Skeletal muscle tissue (tissue), 4 donors: ENCODE data around the gene SORT1. TPM values are rescaled to one million over a fixed set of nuclear protein-coding genes. Genes with fewer than 3 reads are reported as not detected.

Source experiments
- H3K27ac ChIP-seq: one replicate; pipeline ENCODE4 v1.7.0; 2013; ENCODE audit warnings: mild to moderate bottlenecking, low read depth, low read length, inconsistent platforms
- H3K27me3 ChIP-seq, 3 donors: one replicate each; pipeline ENCODE4 v1.7.0; 2013; ENCODE audit warnings: low read length in 3 of 3; ENCODE audit not compliant: control insufficient read depth in 3 of 3, insufficient read depth in 3 of 3
- H3K36me3 ChIP-seq, 3 donors: one replicate each; pipeline ENCODE4 v1.7.0; 2013; ENCODE audit warnings: low read length in 3 of 3; ENCODE audit not compliant: control insufficient read depth in 3 of 3, insufficient read depth in 3 of 3
- H3K4me1 ChIP-seq, 3 donors: one replicate each; pipeline ENCODE4 v1.7.0; 2013; ENCODE audit warnings: low read length in 3 of 3, mild to moderate bottlenecking in 3 of 3; ENCODE audit not compliant: control insufficient read depth in 3 of 3, insufficient read depth in 3 of 3
- H3K4me3 ChIP-seq, 3 donors: one replicate each; pipeline ENCODE4 v1.7.0; 2013; ENCODE audit warnings: low read length in 3 of 3
- H3K9ac ChIP-seq, 3 donors: one replicate each; pipeline ENCODE4 v1.7.0; 2013; ENCODE audit warnings: low read length in 3 of 3, mild to moderate bottlenecking in 3 of 3, moderate library complexity in 2 of 3, low read depth in 1 of 3
- H3K9me3 ChIP-seq, 3 donors: one replicate each; pipeline ENCODE4 v1.7.0; 2013; ENCODE audit warnings: low read length in 3 of 3; ENCODE audit not compliant: control insufficient read depth in 3 of 3
- total RNA-seq: library from RNA; depleted of rRNA; stranded (reverse); fragments of >200 nt; gene quantifications from one replicate; pipeline ENCODE4 v1.2.3, GENCODE V29; 2014
- donor health status: Osteomylitis.

SORT1 gene
- total RNA-seq, 1 donor from 2014 or later = 22.4 TPM

DNA sequence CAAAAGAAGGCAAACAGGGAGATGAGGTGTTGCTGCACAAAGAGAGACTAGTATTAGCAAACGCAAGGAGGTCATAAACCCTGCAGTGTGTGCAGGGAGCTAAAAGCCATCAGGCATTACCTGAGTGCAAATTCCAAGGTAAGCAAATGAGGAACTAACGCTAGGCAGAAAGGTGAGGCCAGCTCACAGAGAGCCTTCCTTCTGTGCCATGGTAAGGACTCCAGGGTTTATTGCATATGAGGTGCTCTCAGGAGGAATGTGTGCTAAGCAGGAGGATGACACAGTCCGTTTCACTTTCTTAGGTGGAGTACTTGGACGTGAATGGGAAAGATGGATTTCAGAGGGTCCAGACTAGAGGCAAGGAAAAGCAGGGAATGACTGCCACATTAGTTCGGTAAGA is 46.3 kb downstream of the SORT1 start:
- Histone ChIP-seq H3K4me3 (no peak overlapping the region), H3K9me3 (no peaks in the 10 kb centered on the region), H3K4me1 (no peaks in the 10 kb centered on the region), H3K9ac (no peak overlapping the region), H3K27me3 (no peaks in the 10 kb centered on the region), H3K27ac (no peak overlapping the region), H3K36me3 (peaks cover 27 to 70% (median 50%) of the 10 kb centered on the region in 3 donors)

DNA sequence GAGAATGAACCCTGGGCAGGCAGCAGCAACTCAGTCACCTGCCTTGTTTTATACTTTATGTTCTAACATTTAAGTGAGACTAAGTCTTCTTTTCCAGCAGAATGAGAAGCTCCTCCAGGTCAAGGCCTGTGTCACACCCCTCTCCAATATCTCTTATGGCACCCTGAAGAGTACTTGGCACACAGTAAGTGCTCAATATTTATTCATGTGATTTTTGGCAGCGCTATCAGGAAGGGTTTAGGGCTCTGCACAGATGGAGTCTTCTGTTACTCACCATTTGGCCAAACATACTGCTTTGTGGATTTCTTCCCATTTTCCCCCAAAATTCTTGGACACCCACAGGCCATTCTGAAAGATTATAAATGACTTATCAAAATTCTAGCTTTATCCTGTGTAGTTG is 47.1 kb downstream of the SORT1 start:
- Histone ChIP-seq H3K27me3 (no peaks in the 10 kb centered on the region), H3K27ac (no peak overlapping the region), H3K4me1 (no peaks in the 10 kb centered on the region), H3K9ac (no peak overlapping the region), H3K9me3 (no peaks in the 10 kb centered on the region), H3K4me3 (no peak overlapping the region), H3K36me3 (peaks cover 31 to 74% (median 55%) of the 10 kb centered on the region in 3 donors)

DNA sequence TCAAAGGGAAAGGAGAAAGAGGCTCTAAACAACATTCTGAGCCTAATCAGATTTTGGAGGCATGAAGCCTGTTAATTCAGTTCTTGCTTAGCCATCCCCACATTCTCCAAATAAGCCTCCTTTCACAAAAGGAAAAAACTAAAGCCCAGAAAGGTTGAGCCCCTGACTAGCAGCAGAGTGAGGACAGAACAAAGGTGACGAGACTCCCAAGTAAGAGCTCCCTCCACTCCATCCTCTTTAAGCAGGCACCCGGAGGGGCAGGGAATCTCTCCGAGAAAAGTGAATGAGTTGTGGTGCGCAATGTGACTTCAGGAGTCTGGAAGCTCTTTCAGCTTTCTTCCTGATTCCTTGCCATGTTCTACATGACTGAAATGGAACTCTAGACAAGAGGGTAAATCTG is 47.5 kb downstream of the SORT1 start:
- Histone ChIP-seq H3K9ac (no peak overlapping the region), H3K27me3 (no peaks in the 10 kb centered on the region), H3K36me3 (peaks cover 33 to 79% (median 58%) of the 10 kb centered on the region in 3 donors), H3K4me1 (no peaks in the 10 kb centered on the region), H3K4me3 (no peak overlapping the region), H3K9me3 (no peaks in the 10 kb centered on the region), H3K27ac (no peak overlapping the region)

DNA sequence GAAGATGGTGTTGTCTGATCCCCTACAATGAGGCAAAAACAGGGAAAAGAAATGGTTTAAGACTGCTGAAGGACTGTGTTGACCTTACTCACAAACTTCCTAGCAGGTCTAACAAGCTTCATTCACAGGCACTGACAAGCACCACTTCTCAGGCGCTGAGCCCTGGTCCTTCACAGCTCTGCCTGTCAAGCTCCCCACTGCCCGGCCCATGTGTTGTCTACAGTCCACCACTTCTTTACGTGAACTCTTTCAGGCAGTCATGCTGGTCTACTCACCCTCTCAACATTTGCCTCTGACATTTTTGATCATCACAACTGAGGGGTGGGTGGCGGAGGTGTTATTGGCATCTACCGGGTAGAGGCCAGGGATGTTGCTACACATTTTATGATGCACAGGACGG is 50.2 kb downstream of the SORT1 start:
- peaks cover 40 to 83% (median 62%) of the 10 kb centered on the region in 3 donors for H3K36me3 ChIP-seq
- H3K9ac ChIP-seq = no peak overlapping the region
- no peaks in the 10 kb centered on the region for H3K27me3 ChIP-seq
- no peak overlapping the region for H3K27ac ChIP-seq
- no peaks in the 10 kb centered on the region for H3K9me3 ChIP-seq
- H3K4me3 ChIP-seq = no peak overlapping the region
- H3K4me1 ChIP-seq = no peaks in the 10 kb centered on the region

DNA sequence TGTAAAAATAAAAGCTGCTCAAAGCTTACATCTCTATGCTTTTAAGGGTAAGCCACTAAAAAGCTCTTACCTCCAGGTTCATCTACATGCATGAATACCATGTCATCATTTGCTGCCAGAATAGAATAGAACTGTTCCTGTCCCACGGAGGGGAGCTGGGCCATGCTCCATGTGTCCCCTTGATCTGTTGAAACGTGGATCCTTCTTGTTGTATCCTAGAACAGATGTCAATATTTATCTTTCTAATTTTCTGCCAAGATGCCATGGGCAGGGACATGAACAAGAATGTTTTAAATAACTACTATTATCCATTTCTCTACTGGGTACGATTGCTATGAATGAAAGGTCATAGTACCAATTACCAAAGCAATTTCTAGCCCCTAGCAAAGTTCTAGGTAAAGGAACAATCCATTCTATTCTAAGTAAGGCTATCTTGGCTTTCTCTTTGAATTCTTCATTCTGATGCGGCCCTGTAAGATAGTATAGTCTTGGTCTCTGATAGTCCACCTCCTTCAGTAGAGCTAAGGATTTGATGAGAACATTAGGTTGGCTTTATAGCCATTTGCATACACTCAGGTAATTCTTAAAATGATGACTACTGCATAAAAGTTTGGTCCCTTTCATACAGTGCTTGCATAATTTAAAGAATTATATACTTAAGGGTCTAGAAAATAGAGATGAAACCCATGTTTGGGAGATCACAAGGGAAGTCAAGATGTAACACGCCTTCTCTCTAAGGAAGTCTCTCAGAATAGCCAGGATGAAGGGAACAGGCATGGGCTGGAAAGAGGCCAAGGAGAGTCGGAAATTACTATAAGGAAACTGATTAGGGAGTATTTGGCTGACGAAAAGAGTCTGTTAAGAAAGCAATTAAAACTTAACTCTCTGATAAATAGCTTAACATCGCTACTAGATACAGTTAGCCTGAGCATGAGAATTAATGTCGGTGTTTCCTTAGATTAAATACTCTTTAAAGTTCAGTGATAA is 55.5 kb downstream of the SORT1 start:
- Histone ChIP-seq H3K36me3 (peaks cover 41 to 66% (median 62%) of the 10 kb centered on the region in 3 donors), H3K27ac (no peak overlapping the region), H3K9ac (no peak overlapping the region)

DNA sequence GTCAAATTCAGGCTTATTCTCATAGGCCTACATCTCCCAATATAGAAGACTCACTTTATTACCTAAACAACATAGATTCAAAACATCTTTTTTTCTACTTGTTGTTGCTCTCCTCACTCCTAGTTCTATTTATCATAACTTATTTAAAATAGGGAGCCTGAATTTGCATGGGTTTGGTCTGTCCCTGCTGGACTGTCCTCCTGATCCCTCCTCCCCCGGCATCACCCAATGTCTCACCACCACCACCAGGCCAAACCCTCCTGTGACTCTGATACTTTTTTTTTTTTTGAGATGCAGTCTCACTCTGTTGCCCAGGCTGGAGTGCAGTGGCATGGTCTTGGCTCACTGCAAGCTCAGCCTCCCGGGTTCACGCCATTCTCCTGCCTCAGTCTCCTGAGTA is 59.1 kb downstream of the SORT1 start:
- no peak overlapping the region for H3K4me3 ChIP-seq
- H3K9ac ChIP-seq = no peak overlapping the region
- H3K36me3 ChIP-seq = peaks cover 50 to 62% (median 61%) of the 10 kb centered on the region in 3 donors
- H3K27me3 ChIP-seq = no peaks in the 10 kb centered on the region
- H3K27ac ChIP-seq = no peak overlapping the region
- peaks cover 0 to 6% (median 5%) of the 10 kb centered on the region in 3 donors for H3K4me1 ChIP-seq
- H3K9me3 ChIP-seq = no peaks in the 10 kb centered on the region

More for the DNA sequence above, 55.5 kb downstream of the SORT1 start:
- Histone ChIP-seq H3K4me1 (peaks cover 0 to 6% (median 5%) of the 10 kb centered on the region in 3 donors), H3K9me3 (no peaks in the 10 kb centered on the region), H3K27me3 (no peaks in the 10 kb centered on the region), H3K4me3 (no peak overlapping the region)

DNA sequence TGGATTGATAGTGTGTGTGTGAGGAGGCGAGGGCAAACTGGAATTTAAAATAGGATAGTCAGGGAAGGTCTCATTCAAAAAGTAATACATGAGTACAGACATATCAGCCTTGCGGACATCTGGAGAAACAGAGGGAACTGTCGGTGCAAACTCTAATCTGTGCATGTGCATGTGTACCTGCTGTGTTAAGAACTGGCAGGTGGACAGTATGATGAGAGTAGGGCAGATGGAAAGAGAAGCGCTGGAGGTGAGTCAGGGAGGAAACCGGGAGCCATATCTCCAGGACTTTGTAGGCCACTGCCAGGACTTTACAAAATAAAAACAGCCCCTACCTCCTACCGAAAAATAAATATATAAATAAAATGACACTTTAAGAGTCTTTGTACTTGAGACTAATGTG is 59.6 kb downstream of the SORT1 start:
- no peak overlapping the region for H3K9ac ChIP-seq
- peaks cover 0 to 6% (median 5%) of the 10 kb centered on the region in 3 donors for H3K4me1 ChIP-seq
- peak overlapping the region; percentile 55 for H3K27ac ChIP-seq
- no peaks in the 10 kb centered on the region for H3K9me3 ChIP-seq
- H3K36me3 ChIP-seq = peaks cover 51 to 63% (median 63%) of the 10 kb centered on the region in 3 donors
- no peak overlapping the region for H3K4me3 ChIP-seq
- H3K27me3 ChIP-seq = no peaks in the 10 kb centered on the region

DNA sequence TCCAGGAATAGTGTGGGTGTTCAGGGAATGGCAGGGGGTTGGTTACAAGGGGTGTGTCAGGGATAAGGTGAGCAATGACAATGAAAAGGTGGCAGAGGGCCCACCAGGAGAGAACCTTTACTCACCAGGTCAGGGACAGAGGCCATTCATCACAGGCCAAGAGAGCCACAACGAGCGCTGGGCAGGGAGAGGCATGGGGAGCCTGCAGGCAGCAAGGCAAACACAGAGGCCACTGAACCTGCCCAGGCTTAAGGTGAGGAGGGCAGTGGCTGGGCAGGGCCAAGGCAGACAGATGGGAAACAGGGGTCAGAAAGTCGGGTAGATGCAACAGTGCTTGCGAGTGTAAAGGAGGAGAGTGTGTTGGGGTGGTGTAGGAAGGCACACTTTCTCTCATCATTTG is 62.6 kb downstream of the SORT1 start:
- Histone ChIP-seq H3K4me3 (no peak overlapping the region), H3K36me3 (peaks cover 45 to 67% (median 64%) of the 10 kb centered on the region in 3 donors), H3K9ac (no peak overlapping the region), H3K27me3 (no peaks in the 10 kb centered on the region), H3K4me1 (peaks cover 0 to 6% (median 5%) of the 10 kb centered on the region in 3 donors), H3K27ac (no peak overlapping the region), H3K9me3 (peaks cover 0 to 2% (median 0%) of the 10 kb centered on the region in 3 donors)

DNA sequence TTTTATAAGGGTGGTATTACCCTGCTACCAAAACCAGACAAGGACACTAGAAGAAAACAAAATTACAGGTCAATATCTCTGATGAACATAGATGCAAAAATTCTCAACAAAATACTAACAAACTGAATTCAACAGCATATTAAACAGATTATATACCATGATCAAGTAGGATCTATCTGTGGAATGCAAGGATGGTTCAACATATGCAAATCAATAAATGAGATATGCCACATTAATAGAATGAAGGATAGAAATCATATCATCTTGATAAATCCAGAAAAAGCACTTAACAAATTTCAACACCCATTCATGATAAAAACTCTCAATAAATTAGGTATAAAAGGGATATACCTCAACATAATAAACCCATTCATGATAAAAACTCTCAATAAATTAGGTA is 66.6 kb downstream of the SORT1 start:
- H3K27ac ChIP-seq = no peak overlapping the region
- H3K4me1 ChIP-seq = no peaks in the 10 kb centered on the region
- no peak overlapping the region for H3K9ac ChIP-seq
- no peaks in the 10 kb centered on the region for H3K27me3 ChIP-seq
- no peak overlapping the region for H3K4me3 ChIP-seq
- peaks cover 0 to 2% (median 0%) of the 10 kb centered on the region in 3 donors for H3K9me3 ChIP-seq
- peaks cover 45 to 75% (median 54%) of the 10 kb centered on the region in 3 donors for H3K36me3 ChIP-seq

DNA sequence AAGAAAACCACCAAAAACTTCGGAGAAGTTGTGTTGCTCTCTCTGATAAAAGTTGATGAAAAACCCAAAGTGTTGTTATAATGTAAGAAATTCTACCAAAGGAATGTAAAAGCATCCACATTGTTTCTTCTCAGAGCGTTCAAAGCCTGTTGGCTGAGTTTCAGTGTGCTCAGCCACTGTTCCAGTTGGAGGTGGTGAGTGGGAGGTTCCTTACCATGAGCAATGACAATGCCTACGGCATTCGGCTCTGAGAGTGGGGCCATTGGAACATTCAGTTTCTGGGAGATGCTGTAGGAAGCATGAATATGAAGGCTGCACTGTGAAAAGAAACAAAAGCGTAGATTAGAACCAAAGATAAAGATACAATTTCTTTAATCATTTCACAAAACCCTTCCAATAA is 70.4 kb downstream of the SORT1 start:
- Histone ChIP-seq H3K27me3 (no peaks in the 10 kb centered on the region), H3K36me3 (peaks cover 41 to 73% (median 44%) of the 10 kb centered on the region in 3 donors), H3K9ac (no peak overlapping the region), H3K4me1 (no peaks in the 10 kb centered on the region), H3K4me3 (no peak overlapping the region), H3K9me3 (peaks cover 0 to 2% (median 0%) of the 10 kb centered on the region in 3 donors), H3K27ac (no peak overlapping the region)
